Vagina (tissue), 2 donors: ENCODE results near the gene SPIN1. TPM values are rescaled to one million over a fixed set of nuclear protein-coding genes. Genes with fewer than 3 reads are reported as not detected.

Experiments
- DNase-seq, 2 donors: peaks; one replicate each; pipeline ENCODE4 v3.0.0-alpha.2; 2017; ENCODE audit errors: extremely low spot score in 2 of 2
- H3K27ac ChIP-seq: fragments of 200-600 bp; sonication (generic); one replicate; pipeline ENCODE4 v1.5.1; 2019
- H3K27me3 ChIP-seq: fragments of 200-600 bp; sonication (generic); one replicate; pipeline ENCODE4 v1.5.1; 2019
- H3K36me3 ChIP-seq, 2 donors: fragments of 200-600 bp; sonication (generic); one replicate each; pipeline ENCODE4 v1.5.1; 2017 to 2019
- H3K4me1 ChIP-seq: fragments of 200-600 bp; sonication (generic); one replicate; pipeline ENCODE4 v1.5.1; 2019
- H3K4me3 ChIP-seq, 2 donors: fragments of 200-600 bp; sonication (generic); 1 replicate in 1 of 2; 2 replicates in 1 of 2; pipeline ENCODE4 v1.5.1; 2016 to 2019
- H3K9me3 ChIP-seq: fragments of 200-600 bp; sonication (generic); one replicate; pipeline ENCODE4 v1.5.1; 2019
- POLR2A ChIP-seq, 2 donors: fragments of 450-650 bp; IDR thresholded peaks; one replicate each; pipeline ENCODE4 v1.6.1; 2017; ENCODE audit warnings: antibody characterized with exemption in 2 of 2, mild to moderate bottlenecking in 2 of 2, moderate library complexity in 2 of 2
- POLR2AphosphoS5 ChIP-seq, 2 donors: sonication (generic); formaldehyde crosslinking; IDR thresholded peaks; one replicate each; pipeline ENCODE4 v1.9.0; 2017; ENCODE audit warnings: antibody characterized with exemption in 2 of 2, mild to moderate bottlenecking in 2 of 2, low read depth in 1 of 2; ENCODE audit not compliant: insufficient read depth in 1 of 2
- intact Hi-C: fragments of 100-400 bp; cut with DNase I; formaldehyde crosslinking; loops from one replicate; pipeline ENCODE4 v1.15.1; 2023
- total RNA-seq: library from RNA; depleted of rRNA; stranded (reverse); fragments of >200 nt; gene quantifications from one replicate; pipeline ENCODE4 v1.2.3, GENCODE V29; 2016
- TF ChIP-seq, protein P1 (sequence below), 3 experiments: fragments of 450-650 bp in 2 of 3; fragments of 200-600 bp in 1 of 3; sonication (generic) in 1 of 3; IDR thresholded peaks; one replicate each; pipeline ENCODE4 v1.5.1; 2017 to 2019; ENCODE audit warnings: antibody characterized with exemption in 3 of 3, mild to moderate bottlenecking in 2 of 3, moderate library complexity in 2 of 3

SPIN1 gene
- total RNA-seq, 1 donor from 2014 or later = 72.9 TPM

DNA sequence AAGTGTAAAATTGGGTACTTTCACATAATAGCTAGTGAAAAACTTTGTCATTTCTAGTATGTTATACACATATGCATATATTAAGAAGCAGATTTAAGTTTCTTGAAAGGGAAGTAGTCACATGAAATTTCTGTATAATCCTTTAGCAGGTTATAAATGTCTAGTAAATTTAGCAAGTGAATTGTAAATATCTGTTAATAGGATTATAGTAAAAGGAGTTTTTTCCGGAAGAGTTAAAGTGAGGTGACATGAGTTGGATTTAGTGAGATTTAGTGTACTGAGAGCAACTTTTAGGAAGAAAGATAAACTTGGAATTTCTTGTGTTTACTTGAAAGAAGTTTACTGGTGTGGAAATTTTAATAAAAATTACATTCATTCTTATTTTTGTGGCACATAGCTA is 38.4 kb downstream of the SPIN1 start:
- intact Hi-C loops = no loop called here
- H3K27me3 ChIP-seq = no peaks in the 10 kb centered on the region
- H3K27ac ChIP-seq = no peak overlapping the region
- TF ChIP-seq POLR2AphosphoS5 (IDR thresholded peaks at IDR 0.05; ENCODE audit: insufficient read depth in 1 of 2, low read depth in 1 of 2) (no peak), POLR2A (IDR thresholded peaks at IDR 0.05) (no peak)
- TF ChIP-seq, protein P1, sequence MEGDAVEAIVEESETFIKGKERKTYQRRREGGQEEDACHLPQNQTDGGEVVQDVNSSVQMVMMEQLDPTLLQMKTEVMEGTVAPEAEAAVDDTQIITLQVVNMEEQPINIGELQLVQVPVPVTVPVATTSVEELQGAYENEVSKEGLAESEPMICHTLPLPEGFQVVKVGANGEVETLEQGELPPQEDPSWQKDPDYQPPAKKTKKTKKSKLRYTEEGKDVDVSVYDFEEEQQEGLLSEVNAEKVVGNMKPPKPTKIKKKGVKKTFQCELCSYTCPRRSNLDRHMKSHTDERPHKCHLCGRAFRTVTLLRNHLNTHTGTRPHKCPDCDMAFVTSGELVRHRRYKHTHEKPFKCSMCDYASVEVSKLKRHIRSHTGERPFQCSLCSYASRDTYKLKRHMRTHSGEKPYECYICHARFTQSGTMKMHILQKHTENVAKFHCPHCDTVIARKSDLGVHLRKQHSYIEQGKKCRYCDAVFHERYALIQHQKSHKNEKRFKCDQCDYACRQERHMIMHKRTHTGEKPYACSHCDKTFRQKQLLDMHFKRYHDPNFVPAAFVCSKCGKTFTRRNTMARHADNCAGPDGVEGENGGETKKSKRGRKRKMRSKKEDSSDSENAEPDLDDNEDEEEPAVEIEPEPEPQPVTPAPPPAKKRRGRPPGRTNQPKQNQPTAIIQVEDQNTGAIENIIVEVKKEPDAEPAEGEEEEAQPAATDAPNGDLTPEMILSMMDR (IDR thresholded peaks at IDR 0.05) = no peak
- peaks cover 25% of the 10 kb centered on the region for H3K4me1 ChIP-seq
- no peak for DNase-seq
- H3K36me3 ChIP-seq = no peaks in the 10 kb centered on the region
- no peak overlapping the region for H3K4me3 ChIP-seq
- H3K9me3 ChIP-seq = no peaks in the 10 kb centered on the region

DNA sequence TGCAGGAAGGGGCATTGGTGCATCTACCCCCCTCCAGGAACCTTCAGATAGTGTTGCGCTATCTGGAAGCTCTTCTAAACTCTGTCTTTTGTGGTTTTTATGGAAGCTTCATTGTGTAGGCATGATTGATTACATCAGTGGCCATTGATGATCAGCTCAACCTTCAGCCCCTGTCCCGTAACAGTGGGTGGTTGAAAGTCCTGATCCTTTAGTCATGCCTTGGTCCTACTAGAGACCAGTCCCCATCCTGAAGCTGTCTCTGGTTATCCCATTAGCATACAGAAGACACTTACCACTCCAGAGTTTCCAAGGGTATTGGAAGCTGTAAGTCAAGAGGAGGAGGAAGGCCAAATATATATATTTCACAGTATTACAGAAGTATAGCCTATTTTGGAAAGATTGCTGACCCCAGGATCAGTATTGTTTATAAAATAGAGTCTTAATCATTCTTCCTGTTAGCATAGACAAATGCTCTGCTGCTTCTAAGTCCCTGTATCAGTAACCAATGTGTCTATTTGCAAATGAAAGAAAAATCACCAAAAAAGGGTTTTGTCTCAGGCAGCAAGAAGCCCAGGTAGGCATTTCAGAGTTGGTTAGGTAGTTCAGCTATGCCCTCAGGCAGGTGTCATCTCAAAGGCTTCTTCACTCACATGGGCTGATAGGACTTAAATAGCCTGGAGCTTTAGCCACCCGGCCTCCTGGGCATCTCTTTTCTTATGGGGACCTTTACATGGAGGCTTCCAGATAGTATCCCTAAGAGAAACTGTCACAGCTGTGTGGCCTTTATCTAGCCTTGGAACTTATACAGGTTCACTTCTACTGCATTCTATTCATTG is 41.6 kb downstream of the SPIN1 start:
- intact Hi-C loops = no loop called here
- Histone ChIP-seq H3K27ac (no peak overlapping the region), H3K4me3 (no peak overlapping the region), H3K27me3 (no peaks in the 10 kb centered on the region), H3K9me3 (no peaks in the 10 kb centered on the region), H3K36me3 (peaks cover 0 to 7% of the 10 kb centered on the region in 2 donors), H3K4me1 (peaks cover 25% of the 10 kb centered on the region)
- TF ChIP-seq POLR2A (IDR thresholded peaks at IDR 0.05) (no peak), POLR2AphosphoS5 (IDR thresholded peaks at IDR 0.05; ENCODE audit: insufficient read depth in 1 of 2, low read depth in 1 of 2) (no peak)
- TF ChIP-seq, protein P1 (IDR thresholded peaks at IDR 0.05) = no peak
- DNase-seq = no peak

DNA sequence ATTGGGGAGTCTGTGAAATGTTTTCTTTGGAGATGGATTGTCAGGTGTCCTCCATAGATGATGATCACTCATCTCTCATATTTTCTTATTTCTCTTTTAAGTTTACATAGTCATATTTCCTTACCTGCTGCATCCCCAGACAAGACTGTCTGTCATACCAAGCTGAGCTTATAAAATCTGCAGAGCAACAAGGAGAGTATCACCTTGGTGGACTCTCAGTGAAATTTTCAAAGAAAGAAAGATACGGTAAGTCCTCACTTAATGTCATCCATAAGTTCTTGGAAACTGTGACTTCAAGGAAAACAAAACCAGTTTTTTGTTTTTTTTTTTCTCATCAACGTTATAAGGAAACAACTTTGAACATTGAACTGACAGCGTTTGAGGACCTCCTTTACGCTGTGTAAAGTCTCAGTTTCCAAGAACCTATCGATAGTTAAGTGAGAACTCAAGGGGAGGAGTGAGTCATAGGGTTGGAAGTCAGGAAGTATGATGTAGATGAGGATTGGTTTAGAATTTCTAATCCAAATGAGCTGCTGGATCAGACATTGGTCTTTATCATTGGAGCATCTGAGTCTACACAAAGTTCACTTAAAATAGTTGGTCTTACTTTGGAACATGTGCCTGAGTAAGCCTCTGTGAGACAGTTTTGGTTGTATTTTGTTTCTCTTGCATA is 45.5 kb downstream of the SPIN1 start:
- Histone ChIP-seq H3K27ac (no peak overlapping the region), H3K27me3 (no peaks in the 10 kb centered on the region), H3K36me3 (peaks cover 0 to 20% of the 10 kb centered on the region in 2 donors), H3K4me3 (no peak overlapping the region), H3K9me3 (no peaks in the 10 kb centered on the region), H3K4me1 (no peaks in the 10 kb centered on the region)
- no peak for DNase-seq
- intact Hi-C loops = no loop called here
- TF ChIP-seq POLR2AphosphoS5 (IDR thresholded peaks at IDR 0.05; ENCODE audit: insufficient read depth in 1 of 2, low read depth in 1 of 2) (no peak), POLR2A (IDR thresholded peaks at IDR 0.05) (no peak)
- TF ChIP-seq, protein P1 (IDR thresholded peaks at IDR 0.05) = no peak

DNA sequence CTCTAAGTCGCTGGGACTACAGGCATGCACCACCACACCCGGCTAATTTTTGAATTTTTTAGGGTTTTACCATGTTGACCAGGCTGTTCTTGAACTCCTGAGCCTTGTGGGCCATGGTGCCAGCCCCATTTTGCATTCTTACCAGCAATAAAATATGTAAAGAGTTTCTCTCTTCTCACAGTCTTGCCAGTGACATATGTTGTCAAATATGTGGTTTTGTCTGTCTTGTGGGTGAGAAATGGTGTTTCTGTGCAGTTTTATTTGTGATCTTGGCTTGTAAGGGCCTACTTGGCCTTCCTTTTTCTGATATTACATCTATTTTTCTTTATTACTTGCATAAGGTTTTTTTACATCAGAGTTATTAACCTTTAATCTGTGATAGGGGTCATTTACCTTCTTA is 47.1 kb downstream of the SPIN1 start:
- H3K36me3 ChIP-seq = peaks cover 0 to 20% of the 10 kb centered on the region in 2 donors
- TF ChIP-seq, protein P1 (IDR thresholded peaks at IDR 0.05) = no peak
- DNase-seq = no peak

DNA sequence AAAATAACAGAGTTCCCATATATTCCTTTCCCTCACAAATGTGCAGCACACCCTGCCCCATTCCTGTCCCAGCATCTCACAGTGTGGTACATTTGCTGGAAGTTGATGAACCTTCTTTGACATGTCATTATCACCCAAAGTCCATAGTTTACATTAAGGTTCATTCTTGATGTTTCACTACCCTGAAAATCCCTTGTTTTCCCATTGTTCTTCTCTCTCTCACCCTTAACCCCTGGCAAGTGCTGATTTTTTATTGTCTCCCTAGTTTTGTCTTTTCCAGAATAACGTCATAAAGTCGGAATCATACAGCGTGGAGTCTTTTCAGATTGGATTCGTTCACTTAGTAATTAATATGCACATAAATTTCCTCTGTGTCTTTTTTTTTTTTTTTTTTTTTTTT is 48.1 kb downstream of the SPIN1 start:
- no peaks in the 10 kb centered on the region for H3K27me3 ChIP-seq
- TF ChIP-seq, protein P1 (IDR thresholded peaks at IDR 0.05) = no peak
- no peak for TF ChIP-seq POLR2A (IDR thresholded peaks at IDR 0.05)
- no peak for TF ChIP-seq POLR2AphosphoS5 (IDR thresholded peaks at IDR 0.05; ENCODE audit: insufficient read depth in 1 of 2, low read depth in 1 of 2)
- peaks cover 0 to 20% of the 10 kb centered on the region in 2 donors for H3K36me3 ChIP-seq
- DNase-seq = no peak
- intact Hi-C loops = no loop called here
- H3K27ac ChIP-seq = no peak overlapping the region
- no peak overlapping the region for H3K4me3 ChIP-seq
- H3K9me3 ChIP-seq = no peaks in the 10 kb centered on the region
- H3K4me1 ChIP-seq = no peaks in the 10 kb centered on the region

More for the DNA sequence above, 47.1 kb downstream of the SPIN1 start:
- no peaks in the 10 kb centered on the region for H3K9me3 ChIP-seq
- intact Hi-C loops = no loop called here
- H3K4me1 ChIP-seq = no peaks in the 10 kb centered on the region
- no peaks in the 10 kb centered on the region for H3K27me3 ChIP-seq
- no peak overlapping the region for H3K4me3 ChIP-seq
- no peak overlapping the region for H3K27ac ChIP-seq
